HG02588 (cell line): ENCODE results near the gene PLCB1.

Experiments
- ATAC-seq: cut with Tn5 transposase; IDR thresholded peaks from one replicate; pipeline ENCODE4 v1.9.1; 2021; ENCODE audit warnings: mild to moderate bottlenecking, moderate library complexity; ENCODE audit not compliant: unreplicated experiment

PLCB1 gene

GRCh38 chr20:8242066-8242465 is 110.0 kb downstream of the PLCB1 start:
- no peak for ATAC-seq

DNA sequence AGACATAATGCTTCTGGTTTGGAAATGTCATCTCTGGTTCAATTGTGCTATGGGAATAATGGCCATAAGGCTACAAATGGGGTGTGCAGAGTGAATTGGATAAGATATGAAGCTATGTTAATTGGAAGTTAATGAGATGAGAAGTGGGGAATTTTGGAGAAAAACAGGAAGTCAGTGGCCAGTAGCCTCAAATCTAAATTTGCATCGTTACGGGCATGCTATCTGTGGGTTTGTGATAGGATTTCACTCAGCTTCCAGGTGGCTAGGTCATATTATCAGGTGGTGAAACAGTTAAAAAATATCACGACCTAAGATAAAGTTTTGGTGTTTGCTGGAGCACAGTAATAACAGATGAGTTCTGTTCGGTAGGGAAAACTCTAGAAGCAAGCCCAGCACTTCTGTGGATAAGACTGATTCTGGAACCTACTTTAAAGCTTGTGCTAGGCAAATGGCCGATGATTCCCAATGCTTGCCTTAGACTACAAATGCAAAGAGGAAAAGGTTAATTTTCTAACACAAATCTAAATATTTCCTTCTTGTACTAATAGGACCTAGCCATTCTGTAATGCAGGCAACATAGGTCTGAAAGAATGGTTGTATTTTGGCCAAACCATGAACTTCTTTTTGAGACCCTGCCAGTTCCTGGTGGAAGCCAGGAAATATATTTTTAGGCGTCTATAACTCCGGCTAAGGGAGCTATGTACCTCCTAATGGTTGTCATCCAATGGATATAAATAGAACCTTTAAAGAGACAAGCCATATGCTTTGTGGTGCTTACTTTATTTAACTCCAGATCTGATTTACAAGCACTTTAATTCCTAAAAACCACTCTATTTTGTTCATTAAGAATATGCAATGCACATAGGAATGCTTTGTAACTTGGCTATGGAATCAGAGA is 111.0 kb downstream of the PLCB1 start:
- ATAC-seq, result no peak

DNA sequence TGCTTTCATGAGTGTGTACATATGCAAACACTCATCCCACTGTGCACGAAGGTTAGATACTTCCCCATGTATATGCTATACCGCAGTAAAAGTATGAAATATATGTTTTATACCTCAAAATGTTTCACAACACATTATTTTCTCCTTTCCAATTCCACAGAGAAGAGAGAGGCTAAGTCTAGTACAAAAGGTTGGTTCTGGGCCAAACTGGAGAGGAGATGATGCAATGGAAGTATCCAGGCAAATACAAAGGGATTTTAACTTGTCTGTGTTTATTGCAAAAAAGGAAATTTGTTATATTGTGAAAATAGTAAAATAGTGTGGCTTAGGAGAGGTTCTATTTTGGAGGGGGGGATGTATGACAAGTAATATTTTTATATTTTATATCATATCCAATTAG is 112.6 kb downstream of the PLCB1 start:
- no peak for ATAC-seq

GRCh38 chr20:8246153-8246552 is 114.1 kb downstream of the PLCB1 start:
- ATAC-seq, result no peak

- no peak for ATAC-seq
Observed at GRCh38 chr20:8246716-8247115, 114.7 kb downstream of the PLCB1 start.

GRCh38 chr20:8248051-8248450 is 116.0 kb downstream of the PLCB1 start:
- ATAC-seq, result no peak

GRCh38 chr20:8249634-8250033 is 117.6 kb downstream of the PLCB1 start:
- ATAC-seq, result no peak

- no peak for ATAC-seq
Observed at GRCh38 chr20:8250539-8251200, 118.6 kb downstream of the PLCB1 start.

DNA sequence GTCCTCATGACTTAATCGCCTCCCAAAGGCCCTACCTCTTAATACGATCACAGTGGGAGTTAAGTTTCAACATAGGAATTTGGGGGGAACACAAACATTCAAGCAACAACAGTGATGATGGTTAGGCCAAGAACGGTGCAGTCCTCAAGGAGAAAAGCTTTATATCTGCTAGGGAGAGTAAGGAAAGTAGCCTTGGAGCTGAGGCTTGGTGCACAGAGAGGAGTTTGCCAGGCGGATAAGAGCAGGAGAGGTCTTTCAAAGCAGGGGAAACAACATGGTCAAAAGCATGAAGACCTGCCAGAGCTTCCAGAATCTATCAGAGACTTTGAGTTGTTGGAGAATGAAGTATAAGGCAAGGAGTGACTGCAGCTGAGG is 119.1 kb downstream of the PLCB1 start:
- ATAC-seq, result no peak

DNA sequence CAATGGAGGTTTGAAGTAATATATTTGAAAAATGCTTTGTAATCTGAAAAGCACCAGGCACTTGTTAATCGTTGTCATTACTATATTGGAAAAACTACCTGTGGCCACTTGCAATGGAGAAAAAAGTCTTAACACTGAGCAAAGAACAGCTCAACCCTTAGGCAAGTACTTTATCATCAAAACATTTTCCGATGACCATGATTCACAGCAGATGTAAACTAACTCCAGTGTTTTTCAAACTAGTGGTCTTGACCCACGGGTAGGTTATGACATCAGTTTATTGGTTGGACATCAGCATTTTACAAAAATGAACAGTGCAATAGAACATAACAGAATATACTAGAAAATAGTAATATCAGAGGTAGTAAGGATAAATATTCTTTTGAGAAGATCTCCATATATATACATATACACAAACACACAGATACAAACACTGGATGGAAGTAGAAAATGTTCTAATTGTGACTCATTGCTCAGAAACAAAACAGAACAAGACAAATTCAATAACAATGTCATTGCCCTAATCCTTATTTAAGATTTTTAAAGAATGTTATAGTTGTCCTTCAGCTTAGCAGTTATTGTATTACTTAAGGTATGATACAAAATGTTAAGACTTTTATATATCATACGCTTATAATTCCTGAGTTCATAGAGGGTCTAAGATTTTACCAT is 123.0 kb downstream of the PLCB1 start:
- no peak for ATAC-seq

DNA sequence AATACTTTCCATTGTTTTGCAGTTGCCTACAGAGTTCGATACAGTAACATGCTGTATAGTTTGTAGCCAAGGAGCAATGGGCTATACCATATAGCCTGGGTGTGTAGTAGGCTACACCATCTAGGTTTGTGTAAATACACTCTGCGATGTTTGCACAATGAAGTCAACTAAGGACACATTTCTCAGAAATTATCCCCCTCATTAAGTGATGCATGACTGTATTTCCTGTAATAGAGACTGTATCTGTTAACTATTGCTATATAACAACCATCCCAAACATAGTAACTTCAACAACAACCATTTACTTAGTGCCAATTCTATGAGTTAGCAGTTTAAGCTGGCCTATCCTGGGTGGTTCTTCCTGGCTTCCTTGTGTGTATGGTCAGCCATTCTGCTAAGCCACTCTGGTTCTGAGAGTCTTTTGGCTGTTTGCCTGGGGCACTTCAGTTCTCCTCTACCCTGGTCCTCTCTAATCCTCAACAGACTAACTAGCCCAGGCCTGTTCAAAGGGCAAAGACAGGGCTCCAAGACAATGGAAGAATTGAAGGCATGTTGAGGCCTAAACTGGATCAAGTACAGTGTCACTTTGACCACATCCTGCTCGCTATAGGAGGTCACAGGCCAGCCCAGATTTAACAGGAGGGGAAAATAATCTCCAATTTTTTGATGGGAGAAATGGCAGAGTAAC is 124.0 kb downstream of the PLCB1 start:
- no peak for ATAC-seq

DNA sequence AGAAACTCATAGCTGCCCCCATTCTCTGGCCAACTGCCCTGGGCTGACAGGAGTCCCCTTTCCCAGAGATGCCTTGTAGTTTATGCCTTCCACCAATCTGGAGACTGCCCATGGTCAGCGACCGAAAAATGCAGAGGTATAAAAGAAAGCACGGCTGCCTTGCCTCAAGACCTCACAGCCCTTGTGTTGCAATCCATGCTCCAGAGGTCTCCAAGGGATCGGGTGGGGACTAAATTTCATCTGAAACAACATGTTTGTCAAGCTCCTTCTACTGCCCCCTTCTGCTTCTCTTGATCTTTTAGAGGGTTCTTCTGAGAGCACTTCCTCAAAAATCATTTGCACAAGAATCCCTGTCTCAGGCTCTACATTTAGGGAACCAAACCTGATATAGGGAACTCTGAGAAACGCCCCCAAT is 128.8 kb downstream of the PLCB1 start:
- no peak for ATAC-seq

DNA sequence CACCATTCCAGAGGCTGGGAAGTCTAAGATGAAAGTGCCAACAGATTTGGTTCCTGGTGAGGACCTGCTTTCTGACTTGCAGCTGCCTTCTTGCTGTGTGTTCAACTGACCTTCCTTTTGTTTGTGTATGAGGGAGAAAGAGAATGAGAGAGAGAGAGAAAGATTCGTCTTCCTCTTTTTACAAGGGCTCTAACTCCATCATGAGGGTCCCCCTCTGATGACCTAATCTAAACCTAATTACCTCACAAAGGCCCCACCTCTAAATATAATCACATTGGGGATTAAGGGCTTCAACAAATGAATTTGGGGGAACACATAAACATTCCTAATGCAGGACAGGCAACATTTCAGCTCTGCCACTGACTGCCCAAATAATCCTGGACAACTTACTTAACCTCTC is 130.7 kb downstream of the PLCB1 start:
- no peak for ATAC-seq

DNA sequence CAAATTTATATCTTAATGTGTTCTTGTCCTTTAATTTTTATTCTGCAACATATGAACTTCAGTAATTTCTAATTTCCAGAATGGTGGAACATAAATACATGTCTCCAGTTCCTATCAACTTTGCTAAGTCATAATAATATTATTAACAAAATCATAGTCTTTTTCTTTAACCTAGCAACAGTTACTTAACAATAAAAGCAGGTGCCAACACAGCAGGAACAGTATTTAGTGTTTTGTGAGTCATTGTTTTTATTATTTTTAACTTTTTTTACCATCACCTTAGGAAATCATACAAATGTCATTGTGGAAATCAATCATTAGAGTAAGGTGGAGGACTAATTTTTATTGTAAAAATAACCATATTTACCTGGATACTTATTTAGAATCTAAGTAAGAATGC is 133.5 kb downstream of the PLCB1 start:
- ATAC-seq, result no peak

DNA sequence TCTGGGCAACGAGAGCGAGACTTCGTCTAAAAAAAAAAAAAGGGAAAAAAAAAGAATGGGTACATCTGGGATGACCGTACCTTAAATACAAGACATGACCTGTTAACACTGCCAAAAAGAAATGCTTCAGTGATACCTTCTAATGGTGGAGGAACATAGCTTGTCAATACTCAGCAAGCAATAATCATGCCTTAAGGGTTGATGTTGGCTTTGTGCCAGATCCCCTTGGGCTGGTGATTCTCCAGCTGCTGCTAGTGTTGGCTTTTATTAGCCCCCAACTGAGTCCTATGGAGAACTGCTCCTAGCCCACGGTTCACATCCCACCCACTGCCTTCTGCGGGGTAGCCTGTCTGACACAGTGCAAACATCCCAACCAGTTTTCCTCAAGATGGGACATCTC is 134.9 kb downstream of the PLCB1 start:
- no peak for ATAC-seq

- no peak for ATAC-seq
Observed at GRCh38 chr20:8271727-8272126, 139.7 kb downstream of the PLCB1 start.

DNA sequence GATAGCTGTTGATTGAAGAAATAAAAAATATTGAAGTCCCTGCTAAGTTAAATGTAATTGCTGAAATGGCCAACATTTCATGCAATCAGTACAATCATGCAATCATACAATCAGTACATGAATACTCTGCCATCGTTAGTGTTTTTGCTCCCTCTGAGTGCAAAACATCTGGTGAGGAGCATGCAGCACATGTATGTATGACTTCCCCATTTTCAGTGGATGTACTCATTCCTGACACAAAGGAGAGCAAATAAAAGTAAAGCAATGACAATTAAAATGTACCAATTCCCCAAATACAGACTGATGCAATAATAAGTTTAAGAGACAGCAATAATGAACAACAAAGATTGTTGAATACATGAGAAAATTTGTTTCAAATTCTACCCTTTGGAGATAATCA is 140.7 kb downstream of the PLCB1 start:
- ATAC-seq, result no peak

DNA sequence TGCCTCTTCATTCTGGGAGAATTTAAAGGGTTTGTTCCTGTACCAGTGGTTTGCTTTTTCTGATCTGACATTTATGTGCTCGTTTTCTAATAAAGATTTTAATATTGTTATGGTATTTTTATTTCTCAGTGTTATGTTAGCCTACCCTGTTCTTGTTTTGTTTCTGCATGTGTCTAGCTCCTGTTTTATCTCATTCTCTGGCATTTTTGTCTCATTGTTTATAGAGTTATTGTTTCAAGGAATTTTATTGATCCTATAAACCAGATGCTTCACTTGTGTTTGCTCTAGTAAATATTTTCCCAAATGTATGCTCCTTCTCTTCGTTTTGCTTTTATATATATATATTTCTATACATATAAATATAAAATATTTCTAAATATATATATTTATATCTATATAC is 152.8 kb downstream of the PLCB1 start:
- no peak for ATAC-seq

DNA sequence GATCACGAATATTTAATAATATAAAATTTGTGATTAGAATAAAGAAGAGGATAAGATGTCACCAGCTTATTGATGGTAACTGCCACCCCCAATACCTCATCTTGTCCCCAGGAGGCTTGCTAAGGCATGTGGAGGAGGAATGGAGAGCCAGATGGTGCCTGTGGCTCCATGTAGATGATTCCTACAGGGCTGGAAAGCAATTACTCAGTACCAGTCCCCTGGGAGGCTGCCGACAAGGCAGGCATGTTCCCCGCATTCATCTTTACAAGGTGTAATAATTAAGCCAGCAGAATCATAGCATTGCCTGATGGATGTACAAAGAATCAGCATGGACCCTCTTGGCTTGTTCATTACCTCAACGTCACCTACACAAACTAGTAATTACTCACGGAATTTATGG is 155.3 kb downstream of the PLCB1 start:
- no peak for ATAC-seq

DNA sequence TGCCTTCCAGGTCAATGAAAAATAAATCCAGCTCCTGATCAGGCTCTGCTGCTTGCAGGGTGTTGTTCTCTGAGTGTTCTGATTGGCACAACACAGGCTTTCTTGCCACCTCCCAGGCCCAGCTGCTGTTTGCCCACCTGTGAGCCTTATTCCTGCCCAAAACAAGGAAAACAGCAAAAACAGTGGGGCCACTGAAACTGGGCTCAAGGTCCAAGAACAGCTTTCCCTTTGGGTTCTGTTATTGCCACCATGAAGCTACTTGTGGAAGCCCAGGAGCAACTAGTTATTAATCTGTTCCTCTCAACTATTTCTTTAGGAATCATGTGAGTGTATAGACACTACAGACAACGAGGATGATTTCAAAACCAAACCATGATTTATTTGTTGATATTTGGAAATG is 159.1 kb downstream of the PLCB1 start:
- no peak for ATAC-seq

DNA sequence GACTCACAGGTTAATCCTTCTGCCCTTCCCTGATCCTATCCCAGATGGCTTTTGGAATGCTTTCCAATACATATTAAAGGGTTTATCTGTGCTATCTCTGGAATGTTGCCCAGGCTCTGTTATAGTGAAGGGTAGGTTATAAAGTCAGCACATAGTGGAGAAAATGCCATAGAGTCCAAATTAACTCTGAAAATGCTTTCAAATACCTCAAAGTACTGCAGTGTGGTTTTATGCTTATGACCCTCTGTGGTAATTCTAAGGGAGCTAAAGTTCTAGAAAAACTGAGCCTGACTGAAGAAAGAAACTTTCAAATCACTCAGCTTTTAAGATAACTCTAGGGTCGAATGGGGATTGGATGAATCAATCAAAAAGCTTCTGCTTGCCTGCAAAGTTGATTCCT is 159.8 kb downstream of the PLCB1 start:
- ATAC-seq, result no peak
